ENCODE measurements around the gene MOB1B. TPM values are rescaled to one million over a fixed set of nuclear protein-coding genes. Genes with fewer than 3 reads are reported as not detected.
"Not testable (repeated sequence)": the region's sequence is repeated elsewhere in the genome, so short reads cannot be mapped to it uniquely, and the experiment has no call there.

MOB1B gene
- total RNA-seq, 1 experiment from 2014 or later = 3.3 TPM

DNA sequence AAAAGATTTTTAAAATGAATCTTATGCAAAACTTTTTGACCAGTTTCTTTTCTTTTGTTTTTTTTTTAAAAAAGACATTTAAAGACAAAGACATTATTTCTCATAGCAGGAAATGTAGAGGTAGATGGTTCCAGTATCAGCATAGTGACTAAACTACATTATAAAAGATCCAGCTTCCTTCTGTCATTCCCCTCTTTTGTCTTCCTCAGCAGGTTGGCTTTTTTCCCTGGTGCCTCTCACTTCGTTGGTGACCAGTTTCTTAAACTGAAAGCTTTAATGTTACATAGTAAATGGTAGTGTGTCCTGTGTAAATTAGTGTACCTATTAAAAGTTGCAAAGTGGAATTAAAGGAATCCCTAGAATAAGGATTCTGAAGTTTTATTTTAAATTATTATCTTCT is 127.3 kb downstream of the MOB1B start:
- no peak for DNase-seq (ENCODE audit: low read depth)
- in situ Hi-C loops (cut with HindIII; ENCODE audit: low pct_unique_long_range_greater_than_20kb, low sequenced_read_pairs) = no loop called here

DNA sequence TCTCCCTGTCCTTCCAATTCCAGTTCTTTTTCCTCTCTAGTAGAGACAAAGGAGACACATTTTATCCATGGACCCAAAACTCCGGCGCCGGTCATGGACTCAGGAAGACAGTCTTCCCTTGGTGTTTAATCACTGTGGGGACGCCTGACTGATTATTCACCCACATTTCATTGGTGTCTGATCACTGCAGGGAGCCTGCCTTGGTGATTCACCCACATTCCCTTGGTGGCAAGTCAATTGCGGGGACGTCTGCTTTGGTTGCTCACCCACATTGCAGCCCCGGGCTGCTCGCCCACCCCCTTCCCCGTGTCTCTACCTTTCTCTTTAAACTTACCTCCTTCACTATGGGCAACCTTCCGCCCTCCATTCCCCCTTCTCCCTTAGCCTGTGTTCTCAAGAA is 129.9 kb downstream of the MOB1B start:
- in situ Hi-C loops (cut with HindIII; ENCODE audit: low pct_unique_long_range_greater_than_20kb, low sequenced_read_pairs); DNase-seq (ENCODE audit: low read depth): not testable (repeated sequence)

Other genes with a start within 250 kb of the MOB1B start
- gene JCHAIN, start 235.9 kb upstream of the MOB1B start, total RNA-seq (2014; rRNA removed; shearing (Covaris generic); ENCODE audit: low replicate concordance) = not detected in 2 replicates
- 9.5 and 10.9 TPM in 2 replicates for gene UTP3, start 213.8 kb upstream of the MOB1B start, total RNA-seq (2014; rRNA removed; shearing (Covaris generic); ENCODE audit: low replicate concordance)
- 18.2 and 42.9 TPM in 2 replicates for gene RUFY3, start 180.4 kb upstream of the MOB1B start, total RNA-seq (2014; rRNA removed; shearing (Covaris generic); ENCODE audit: low replicate concordance)
- 95.2 and 97.6 TPM in 2 replicates for gene GRSF1, start 62.5 kb upstream of the MOB1B start, total RNA-seq (2014; rRNA removed; shearing (Covaris generic); ENCODE audit: low replicate concordance)
- 19.1 and 25.8 TPM in 2 replicates for gene DCK, start 91.3 kb downstream of the MOB1B start, total RNA-seq (2014; rRNA removed; shearing (Covaris generic); ENCODE audit: low replicate concordance)